ENCODE results near the gene UGT1A10. TPM values are rescaled to one million over a fixed set of nuclear protein-coding genes. Genes with fewer than 3 reads are reported as not detected.

The UGT1A10 gene
- total RNA-seq, 1 donor from 2014 or later = not detected

- ATAC-seq (no peak), DNase-seq (ENCODE audit: low spot score) (no peak)
- intact Hi-C loops (cut with DNase I) = no loop called here
These were observed 120.3 kb downstream of the UGT1A10 start for GRCh38 chr2:233756429-233757081.

GRCh38 chr2:233758141-233758540 is 121.9 kb downstream of the UGT1A10 start:
- no peak for ATAC-seq
- intact Hi-C loops (cut with DNase I) = no loop called here
- no peak for DNase-seq (ENCODE audit: low spot score)

- ATAC-seq = no peak
- intact Hi-C loops (cut with DNase I) = no loop called here
These were observed 122.6 kb downstream of the UGT1A10 start for GRCh38 chr2:233758849-233759248.

GRCh38 chr2:233760043-233760442 is 123.8 kb downstream of the UGT1A10 start, which contains the start of gene UGT1A1:
UGT1A1 (plus strand) TSS chr2:233760270; CDS start chr2:233760288, 18 bp downstream.
- ATAC-seq (no peak), DNase-seq (ENCODE audit: low spot score) (no peak)
- intact Hi-C loops (cut with DNase I) = no loop called here

More at GRCh38 chr2:233758849-233759248, 122.6 kb downstream of the UGT1A10 start:
- DNase-seq (ENCODE audit: low spot score) = no peak

- DNase-seq (ENCODE audit: low spot score) = no peak
- ATAC-seq = no peak
- intact Hi-C loops (cut with DNase I) = no loop called here
These were observed 125.0 kb downstream of the UGT1A10 start for GRCh38 chr2:233761040-233761769.

- intact Hi-C loops (cut with DNase I) = no loop called here
- DNase-seq (ENCODE audit: low spot score) (no peak), ATAC-seq (no peak)
These were observed 128.0 kb downstream of the UGT1A10 start for GRCh38 chr2:233764264-233764663.

GRCh38 chr2:233764761-233765160 is 128.5 kb downstream of the UGT1A10 start:
- DNase-seq (ENCODE audit: low spot score) (no peak), ATAC-seq (no peak)
- intact Hi-C loops (cut with DNase I) = no loop called here

GRCh38 chr2:233766416-233766815 is 130.2 kb downstream of the UGT1A10 start:
- intact Hi-C loops (cut with DNase I) = no loop called here
- ATAC-seq = no peak
- no peak for DNase-seq (ENCODE audit: low spot score)

- DNase-seq (ENCODE audit: low spot score) (no peak), ATAC-seq (no peak)
- intact Hi-C loops (cut with DNase I) = no loop called here
These were observed 131.8 kb downstream of the UGT1A10 start for GRCh38 chr2:233768076-233768475.

GRCh38 chr2:233769260-233769659 is 133.0 kb downstream of the UGT1A10 start:
- no peak for DNase-seq (ENCODE audit: low spot score)
- ATAC-seq = no peak
- intact Hi-C loops (cut with DNase I) = no loop called here

GRCh38 chr2:233772153-233772552 is 135.9 kb downstream of the UGT1A10 start:
- intact Hi-C loops (cut with DNase I) = no loop called here
- ATAC-seq = no peak
- DNase-seq (ENCODE audit: low spot score) = no peak

GRCh38 chr2:233772583-233772982 is 136.3 kb downstream of the UGT1A10 start:
- intact Hi-C loops (cut with DNase I) = no loop called here
- DNase-seq (ENCODE audit: low spot score) (no peak), ATAC-seq (no peak)

GRCh38 chr2:233773854-233774253 is 137.6 kb downstream of the UGT1A10 start:
- DNase-seq (ENCODE audit: low spot score) (no peak), ATAC-seq (no peak)
- intact Hi-C loops (cut with DNase I) = no loop called here

- ATAC-seq = no peak
- DNase-seq (ENCODE audit: low spot score) = no peak
- intact Hi-C loops (cut with DNase I) = no loop called here
These were observed 139.2 kb downstream of the UGT1A10 start for GRCh38 chr2:233775414-233775813.

- intact Hi-C loops (cut with DNase I) = no loop called here
- ATAC-seq (no peak), DNase-seq (ENCODE audit: low spot score) (no peak)
These were observed 141.8 kb downstream of the UGT1A10 start, which contains the start of gene MROH2A for GRCh38 chr2:233778030-233778429. MROH2A (plus strand) TSS chr2:233778330; CDS start chr2:233779359, 1,029 bp downstream.

- ATAC-seq (no peak), DNase-seq (ENCODE audit: low spot score) (no peak)
- intact Hi-C loops (cut with DNase I) = no loop called here
These were observed 143.5 kb downstream of the UGT1A10 start for GRCh38 chr2:233779722-233780121.

GRCh38 chr2:233780771-233781170 is 144.5 kb downstream of the UGT1A10 start:
- intact Hi-C loops (cut with DNase I) = no loop called here
- DNase-seq (ENCODE audit: low spot score) = no peak
- ATAC-seq = no peak

GRCh38 chr2:233789554-233789953 is 153.3 kb downstream of the UGT1A10 start:
- ATAC-seq = no peak
- intact Hi-C loops (cut with DNase I) = no loop called here
- no peak for DNase-seq (ENCODE audit: low spot score)

GRCh38 chr2:233791151-233791882 is 155.1 kb downstream of the UGT1A10 start:
- ATAC-seq (no peak), DNase-seq (ENCODE audit: low spot score) (no peak)
- intact Hi-C loops (cut with DNase I) = no loop called here

- no peak for DNase-seq (ENCODE audit: low spot score)
- intact Hi-C loops (cut with DNase I) = no loop called here
- no peak for ATAC-seq
These were observed 155.7 kb downstream of the UGT1A10 start for GRCh38 chr2:233791883-233792329.

All from sciatic nerve (tissue), 2 donors.